ENCODE measurements around the gene MAMDC4. TPM values are rescaled to one million over a fixed set of nuclear protein-coding genes. Genes with fewer than 3 reads are reported as not detected.

The MAMDC4 gene
- total and polyA plus RNA-seq, 2 experiments from 2014 or later, result 1.7 to 6.8 TPM

GRCh38 chr9:136826703-136827582 lies 25.2 kb upstream of the MAMDC4 start (continued):
- no peak for TF ChIP-seq ZNF462 (CRISPR knock-in tag; IDR thresholded peaks at IDR 0.05)
- TF ChIP-seq ZNF331 (CRISPR knock-in tag; IDR thresholded peaks at IDR 0.05; ENCODE audit: low read depth), result no peak
- no peak for TF ChIP-seq STAT1 (IDR thresholded peaks at IDR 0.05; ENCODE audit: unreplicated experiment)
- TF ChIP-seq ZNF114 (CRISPR knock-in tag; IDR thresholded peaks at IDR 0.05), result no peak
- no peak for TF ChIP-seq NANOG (IDR thresholded peaks at IDR 0.05; ENCODE audit: borderline replicate concordance)

GRCh38 chr9:136827794-136828473 lies 24.2 kb upstream of the MAMDC4 start:
- Mint-ChIP-seq H3K27me3 (ENCODE audit: insufficient read depth, low read depth, poor library complexity) (peaks cover 5% of the 10 kb centered on the region), H3K4me3 (no peak overlapping the region), H3K36me3 (ENCODE audit: low read depth) (peaks cover 45% of the 10 kb centered on the region), H3K27ac (no peak overlapping the region), H3K9me3 (no peaks in the 10 kb centered on the region), H3K4me1 (peaks cover 3% of the 10 kb centered on the region; the same call in 2 of the 3 replicates)
- ATAC-seq (no peak), DNase-seq (ENCODE audit: low spot score) (no peak)
- Histone ChIP-seq H3K4me1 (ENCODE audit: insufficient read depth) (no peaks in the 10 kb centered on the region), H4K20me1 (replicated peaks; ENCODE audit: insufficient read depth) (no peaks in the 10 kb centered on the region; the same call in none of the 2 replicates), H2AFZ (no peak overlapping the region), H3K27ac (ENCODE audit: low read depth) (no peak overlapping the region), H3K36me3 (ENCODE audit: insufficient read depth) (no peaks in the 10 kb centered on the region), H3F3A (replicated peaks; ENCODE audit: low read depth) (peaks cover 5% of the 10 kb centered on the region; the same call in 1 of the 2 replicates), H3K4me3 (no peak overlapping the region), H3K27me3 (ENCODE audit: insufficient read depth) (no peaks in the 10 kb centered on the region), H3K4me2 (no peak overlapping the region), H3K79me2 (replicated peaks; ENCODE audit: insufficient read depth) (no peaks in the 10 kb centered on the region), H3K9me2 (ENCODE audit: insufficient read depth) (no peaks in the 10 kb centered on the region)
- TF ChIP-seq ZNF462 (CRISPR knock-in tag; IDR thresholded peaks at IDR 0.05) (no peak), NANOG (IDR thresholded peaks at IDR 0.05; ENCODE audit: borderline replicate concordance) (no peak), ZNF331 (CRISPR knock-in tag; IDR thresholded peaks at IDR 0.05; ENCODE audit: low read depth) (no peak)

Measured in GM23338 (cell line).